Kidney capillary endothelial cell (primary cell): ENCODE data around the gene ZSWIM4.
"Not testable (repeated sequence)": the region's sequence is repeated elsewhere in the genome, so short reads cannot be mapped to it uniquely, and the experiment has no call there.

Source experiments
- DNase-seq: peaks from one replicate; pipeline ENCODE4 v3.0.0-alpha.2; 2018; ENCODE audit warnings: low spot score

Gene ZSWIM4

GRCh38 chr19:13850910-13851733, 55.9 kb downstream of the ZSWIM4 start:
- peak; percentile 85 for DNase-seq

DNA sequence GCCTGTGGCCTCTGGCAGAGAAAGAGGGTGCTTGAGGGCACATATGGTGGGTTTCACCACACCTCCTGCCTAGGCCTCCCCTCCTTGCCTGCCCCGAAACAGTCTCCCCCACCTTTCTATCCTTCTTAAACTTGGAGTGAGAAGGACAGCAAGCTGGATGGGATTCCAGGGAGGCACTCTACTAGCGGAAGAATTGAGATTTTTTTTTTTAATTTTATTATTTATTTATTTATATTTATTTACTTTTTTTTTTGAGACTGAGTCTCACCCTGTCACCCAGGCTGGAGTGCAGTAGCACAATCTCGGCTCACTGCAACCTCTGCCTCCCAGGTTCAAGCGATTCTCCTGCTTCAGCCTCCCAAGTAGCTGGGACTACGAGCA, 56.5 kb downstream of the ZSWIM4 start:
- DNase-seq: not testable (repeated sequence)

GRCh38 chr19:13852171-13852707, 57.0 kb downstream of the ZSWIM4 start:
- DNase-seq: not testable (repeated sequence)

- no peak for DNase-seq
Measured at GRCh38 chr19:13856497-13856896, 61.3 kb downstream of the ZSWIM4 start.

- peak; percentile 56 for DNase-seq
Measured at GRCh38 chr19:13859361-13859880, 64.2 kb downstream of the ZSWIM4 start.

DNA sequence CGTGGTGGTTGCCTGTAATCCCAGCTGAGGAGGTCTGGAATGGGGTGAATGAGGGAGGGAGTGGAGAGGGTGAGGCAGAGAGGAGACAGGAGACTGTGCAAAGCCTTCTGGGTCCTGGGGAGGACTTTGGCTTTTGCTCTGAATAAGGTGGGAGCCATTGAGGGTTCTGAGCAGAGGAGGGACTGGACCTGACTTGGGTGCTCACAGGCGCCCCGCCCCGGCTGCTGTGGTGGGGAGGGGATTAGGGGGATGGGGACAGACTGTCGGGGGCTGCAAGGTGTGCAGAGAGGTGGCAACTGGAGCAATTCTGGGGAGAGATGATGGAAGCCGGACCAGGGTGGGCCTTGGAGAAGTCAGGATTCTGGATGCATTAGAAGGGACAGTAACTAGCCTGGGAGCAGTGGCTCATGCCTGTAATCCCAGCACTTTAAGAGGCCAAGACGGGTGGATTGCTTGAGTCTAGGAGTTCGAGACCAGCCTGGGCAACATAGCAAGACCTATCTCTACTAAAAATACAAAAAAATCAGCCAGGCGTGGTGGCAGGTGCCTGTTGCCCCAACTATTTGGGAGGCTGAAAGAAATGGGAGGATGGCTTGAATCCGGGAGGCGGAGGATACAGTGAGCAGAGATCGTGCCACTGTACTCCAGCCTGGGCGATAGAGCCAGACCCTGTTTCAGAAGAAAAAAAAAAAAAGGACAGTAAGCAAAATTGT, 65.6 kb downstream of the ZSWIM4 start:
- no peak for DNase-seq

DNA sequence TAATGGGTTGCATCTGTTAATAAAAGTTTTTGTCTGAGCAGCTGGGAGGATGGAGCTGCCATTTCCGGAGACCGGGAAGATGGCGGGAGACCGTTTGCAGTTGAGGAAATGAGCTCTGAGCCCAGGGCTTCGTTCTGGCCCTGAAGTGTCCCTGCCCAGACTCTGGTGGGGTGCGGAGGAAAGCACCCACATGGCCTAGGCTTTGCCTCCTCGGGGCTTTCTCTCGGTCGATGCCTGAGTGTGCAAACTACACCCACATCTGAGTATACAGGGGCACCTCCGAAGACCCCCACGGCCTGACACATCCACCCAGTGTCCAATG, 66.1 kb downstream of the ZSWIM4 start:
- no peak for DNase-seq

DNA sequence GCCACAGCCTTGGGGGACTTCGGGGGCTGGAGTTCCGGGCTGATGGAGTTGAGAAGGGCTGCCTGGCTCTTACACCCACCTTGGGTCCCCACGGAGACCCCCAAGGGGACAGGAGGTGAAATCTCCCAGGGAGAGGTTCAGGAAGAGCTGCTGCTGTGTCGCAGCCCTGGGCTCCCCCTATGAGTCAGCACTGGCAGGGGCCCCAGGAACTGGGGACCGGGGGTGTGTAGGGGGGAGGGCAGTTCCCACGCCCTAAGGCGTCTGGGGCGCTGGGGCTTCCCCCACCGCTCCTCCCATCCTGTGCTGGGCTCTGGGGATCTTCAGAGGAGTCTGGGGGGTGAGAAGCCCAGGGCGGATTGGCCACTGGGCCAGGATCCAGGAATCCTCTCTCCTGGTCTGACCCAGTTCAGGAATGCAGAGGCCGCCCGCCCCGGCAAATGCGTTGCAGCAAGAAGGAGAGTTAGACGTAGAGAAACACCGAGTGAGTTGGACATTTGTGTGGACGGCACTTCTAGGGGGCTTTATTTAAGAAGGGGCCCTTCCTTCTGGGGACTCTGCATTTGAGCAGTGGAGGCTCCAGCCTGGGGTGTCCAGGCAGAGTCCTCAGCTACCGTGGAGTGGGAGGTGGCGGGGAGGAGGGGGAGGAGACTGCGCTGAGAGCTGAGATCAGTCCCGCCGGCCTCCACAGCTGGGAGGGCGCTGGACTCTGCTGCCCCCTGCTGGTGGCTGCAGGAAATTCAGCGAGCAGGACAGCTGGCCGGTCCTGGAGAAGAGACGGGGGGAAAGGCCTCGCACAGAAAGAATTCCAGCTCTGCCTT, 66.7 kb downstream of the ZSWIM4 start:
- peak; percentile 88 for DNase-seq

GRCh38 chr19:13864046-13864666, 68.9 kb downstream of the ZSWIM4 start:
- DNase-seq: no peak

DNA sequence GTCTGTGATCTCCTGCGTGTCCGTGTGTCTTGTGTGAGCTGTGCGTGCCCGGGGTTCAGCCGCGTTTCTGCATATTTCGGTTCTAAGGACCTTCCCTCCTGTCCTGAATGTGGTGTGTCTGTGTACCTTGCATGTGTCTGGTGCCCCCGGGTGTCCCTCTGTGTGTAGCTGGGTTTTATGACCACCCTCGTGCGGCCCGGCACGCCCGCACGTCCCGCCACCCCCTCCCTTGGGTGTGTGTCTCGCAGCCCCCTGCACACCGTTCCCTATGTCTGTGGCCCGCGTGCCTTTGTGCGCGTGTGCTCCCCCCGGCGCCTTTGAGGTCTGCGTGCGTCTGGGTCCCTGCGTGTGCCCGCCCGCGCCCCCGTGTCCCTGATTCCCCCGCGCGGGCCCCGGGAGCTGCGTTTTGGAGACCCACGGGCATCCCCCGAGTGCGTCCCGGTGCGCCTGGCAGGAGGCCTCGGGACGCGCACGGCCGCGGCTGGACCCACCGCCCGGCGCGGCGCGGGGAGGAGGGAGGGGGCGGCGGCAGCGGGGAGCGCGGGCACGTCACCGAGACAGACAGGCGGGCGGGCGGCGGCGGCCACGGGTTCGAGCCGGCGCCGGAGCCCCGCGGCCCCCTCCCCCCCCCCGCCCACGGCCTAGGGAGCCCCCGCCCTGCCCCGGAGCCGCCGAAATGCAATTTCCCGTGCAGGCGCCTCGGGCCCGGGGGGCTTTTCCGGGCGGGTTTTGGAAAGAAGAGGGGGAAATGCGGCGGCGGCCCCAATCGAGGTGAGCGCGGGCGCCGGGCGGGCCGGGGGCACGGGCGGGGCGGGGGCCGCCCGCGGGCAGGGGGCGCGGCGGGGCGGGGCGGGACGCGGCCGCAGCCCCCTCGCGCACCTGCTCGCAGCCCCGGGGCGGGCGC, 69.7 kb downstream of the ZSWIM4 start:
- DNase-seq: no peak

DNA sequence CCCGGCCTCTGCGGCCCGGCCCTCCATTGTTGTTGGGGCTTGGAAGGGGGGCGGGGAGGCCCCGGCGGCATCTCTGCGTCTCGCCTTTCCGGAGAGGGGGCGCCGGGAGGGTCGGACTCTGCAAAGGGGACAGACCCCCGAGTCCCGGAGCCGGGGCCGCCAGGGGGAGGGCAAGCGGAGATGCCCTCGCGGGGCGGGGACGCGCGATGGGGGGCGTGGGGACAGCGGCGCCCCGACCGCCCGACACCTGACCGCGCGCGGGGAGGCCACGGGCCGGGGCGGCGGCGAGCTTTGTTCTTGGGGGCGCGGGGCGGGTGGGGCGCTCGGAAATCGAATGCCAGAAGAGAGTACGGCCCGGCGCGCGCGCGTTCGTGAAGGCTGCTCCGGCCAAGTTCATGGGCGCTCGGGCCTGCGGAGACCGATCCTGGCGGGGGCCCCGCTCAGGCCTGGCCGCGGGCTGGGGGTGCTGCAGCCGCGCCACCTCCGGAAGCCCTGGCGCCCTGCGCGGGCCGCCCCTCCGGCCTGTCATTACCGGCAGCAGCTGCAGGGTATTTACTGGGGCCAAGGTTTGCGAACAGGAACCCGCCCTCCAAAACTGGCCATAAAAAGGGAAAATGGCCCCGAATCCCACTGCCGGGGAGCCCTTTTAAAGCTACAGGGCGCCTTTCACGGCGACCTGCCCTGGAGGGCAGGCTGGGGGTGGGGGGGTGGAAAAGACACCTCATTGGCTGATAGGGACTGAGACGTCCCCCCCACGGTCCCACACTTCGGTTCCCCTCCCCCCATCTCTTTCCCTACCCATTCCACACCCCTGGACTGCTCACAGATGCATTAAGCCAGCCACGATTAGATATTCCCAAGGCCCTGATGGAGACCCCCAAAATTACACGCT, 70.6 kb downstream of the ZSWIM4 start:
- peak; percentile 53 for DNase-seq

- DNase-seq: no peak
Measured at GRCh38 chr19:13866463-13867046, 71.3 kb downstream of the ZSWIM4 start.

DNA sequence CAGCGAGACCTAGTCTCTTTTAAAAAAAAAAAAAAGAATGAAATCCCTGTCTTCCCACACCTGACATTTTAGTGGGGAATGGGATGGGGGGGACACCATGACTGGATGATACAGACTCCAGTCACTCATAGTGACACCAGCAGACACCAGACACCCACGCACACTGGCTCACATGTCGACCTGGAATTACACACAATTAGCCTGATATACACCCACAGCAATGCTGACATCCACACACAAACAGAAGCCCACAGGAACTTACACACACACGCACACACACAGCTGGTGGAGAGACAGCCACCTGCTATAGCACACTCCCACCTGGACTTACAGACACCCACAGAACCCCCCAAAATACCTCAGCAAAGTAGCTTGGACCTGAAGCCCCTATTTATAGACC, 73.4 kb downstream of the ZSWIM4 start:
- no peak for DNase-seq

GRCh38 chr19:13869281-13869680, 74.0 kb downstream of the ZSWIM4 start:
- DNase-seq: no peak

GRCh38 chr19:13870873-13871272, 75.6 kb downstream of the ZSWIM4 start:
- no peak for DNase-seq

- DNase-seq: no peak
Measured at GRCh38 chr19:13872339-13872694, 77.1 kb downstream of the ZSWIM4 start.

GRCh38 chr19:13872695-13873389, 77.6 kb downstream of the ZSWIM4 start:
- no peak for DNase-seq

DNA sequence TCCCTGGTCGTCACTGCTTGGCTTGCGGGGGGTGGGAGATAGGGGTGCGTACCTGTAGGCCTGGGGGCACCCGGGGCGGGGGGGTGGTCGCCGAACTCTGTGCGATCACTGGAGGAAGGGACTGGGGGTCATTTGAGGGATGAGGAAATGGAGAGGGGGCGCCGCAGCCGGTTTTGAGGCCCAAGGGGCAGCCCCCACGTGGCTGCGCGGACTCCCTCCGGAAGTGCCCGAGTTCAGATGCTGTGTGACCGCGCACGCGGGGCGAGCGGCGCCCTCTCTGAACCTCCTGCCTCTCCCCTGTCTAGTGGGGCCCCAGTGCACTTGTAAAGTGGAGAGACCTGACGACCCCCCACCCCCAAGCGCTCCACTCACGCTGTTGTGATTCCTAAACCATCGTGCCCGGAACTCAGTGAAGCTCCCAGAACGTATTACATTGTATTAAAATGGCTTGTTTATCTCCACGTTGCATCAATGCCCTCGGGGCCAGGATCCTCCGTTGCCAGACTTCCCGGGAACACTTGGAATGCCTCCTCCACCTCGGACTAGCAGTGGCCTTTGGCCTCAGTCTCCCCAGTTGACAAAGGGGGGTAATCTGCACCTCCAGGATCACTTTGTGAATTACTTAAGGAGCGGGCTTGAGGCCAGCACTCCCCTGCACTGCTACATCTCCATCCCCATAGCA, 78.7 kb downstream of the ZSWIM4 start:
- no peak for DNase-seq
